Calu3 (cell line): Measurements from ENCODE around the gene ARMC7. TPM values are rescaled to one million over a fixed set of nuclear protein-coding genes. Genes with fewer than 3 reads are reported as not detected.
"Not testable (repeated sequence)": the region's sequence is repeated elsewhere in the genome, so short reads cannot be mapped to it uniquely, and the experiment has no call there.

ENCODE experiments used
- BruUV-seq: library from RNA; stranded (reverse); fragments of 400-500 nt; replicated peaks from 2 replicates; lab custom pipeline; 2021; lab: Mats Ljungman, UMichigan
- CTCF ChIA-PET: fragments of 300-600 bp; sonication (Branson Sonifier 250); formaldehyde crosslinking; loops from one replicate; lab custom pipeline; 2022; ENCODE audit warnings: antibody characterized with exemption; lab: Charles Lee
- DNase-seq: peaks from one replicate; pipeline ENCODE4 v3.0.0; 2022
- H3K27ac Mint-ChIP-seq: one replicate; pipeline ENCODE4 v1.8.0; 2022; ENCODE audit warnings: mixed read lengths; ENCODE audit not compliant: unreplicated experiment
- H3K27me3 Mint-ChIP-seq: one replicate; pipeline ENCODE4 v1.8.0; 2022; ENCODE audit warnings: mixed read lengths; ENCODE audit not compliant: unreplicated experiment
- H3K36me3 Mint-ChIP-seq: one replicate; pipeline ENCODE4 v1.8.0; 2022; ENCODE audit warnings: mild to moderate bottlenecking, moderate library complexity, mixed read lengths; ENCODE audit not compliant: insufficient read depth, unreplicated experiment
- H3K4me1 Mint-ChIP-seq: one replicate; pipeline ENCODE4 v1.8.0; 2022; ENCODE audit warnings: mild to moderate bottlenecking, low read depth, mixed read lengths; ENCODE audit not compliant: unreplicated experiment
- H3K4me3 Mint-ChIP-seq: one replicate; pipeline ENCODE4 v1.8.0; 2022; ENCODE audit warnings: mild to moderate bottlenecking, low read depth, moderate library complexity, mixed read lengths; ENCODE audit not compliant: unreplicated experiment
- H3K9me3 Mint-ChIP-seq: one replicate; pipeline ENCODE4 v1.8.0; 2022; ENCODE audit warnings: low read depth, mixed read lengths; ENCODE audit not compliant: unreplicated experiment
- intact Hi-C: fragments of 100-400 bp; cut with micrococcal nuclease; formaldehyde crosslinking; loops from one replicate; pipeline ENCODE4 v1.10.0; 2022; ENCODE audit not compliant: unreplicated experiment
- total RNA-seq: library from RNA; stranded (reverse); gene quantifications from 2 replicates; pipeline ENCODE4 v1.2.3, GENCODE V29; 2022
- TF ChIP-seq, protein P1 (sequence below): fragments of 200-600 bp; IDR thresholded peaks from one replicate; pipeline ENCODE4 v1.8.0; 2022; ENCODE audit warnings: antibody characterized with exemption; ENCODE audit not compliant: unreplicated experiment

The ARMC7 gene
- total RNA-seq, 1 experiment from 2014 or later: 18.6 TPM

DNA sequence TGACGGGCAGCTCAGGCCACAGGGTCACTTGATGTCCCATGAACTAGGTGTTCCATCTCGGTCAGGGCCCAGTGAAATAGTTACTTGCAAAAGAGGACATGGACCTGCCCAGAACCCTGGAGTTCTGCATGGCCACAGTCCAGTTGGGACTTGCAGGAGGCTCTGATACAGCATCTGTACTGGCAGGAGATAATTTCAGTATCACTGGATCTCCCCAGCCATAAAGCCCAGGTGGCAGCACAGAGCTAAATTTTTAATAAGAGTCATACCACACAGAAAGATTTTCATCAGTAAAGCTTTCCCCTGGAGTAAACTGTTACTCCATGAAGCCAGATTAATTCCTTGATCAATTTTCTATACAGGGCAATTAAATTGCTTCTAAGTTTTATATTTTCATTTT, 40.0 kb upstream of the ARMC7 start:
- no peaks in the 10 kb centered on the region for H3K9me3 Mint-ChIP-seq
- no peaks in the 10 kb centered on the region for H3K27me3 Mint-ChIP-seq
- TF ChIP-seq, protein P1, sequence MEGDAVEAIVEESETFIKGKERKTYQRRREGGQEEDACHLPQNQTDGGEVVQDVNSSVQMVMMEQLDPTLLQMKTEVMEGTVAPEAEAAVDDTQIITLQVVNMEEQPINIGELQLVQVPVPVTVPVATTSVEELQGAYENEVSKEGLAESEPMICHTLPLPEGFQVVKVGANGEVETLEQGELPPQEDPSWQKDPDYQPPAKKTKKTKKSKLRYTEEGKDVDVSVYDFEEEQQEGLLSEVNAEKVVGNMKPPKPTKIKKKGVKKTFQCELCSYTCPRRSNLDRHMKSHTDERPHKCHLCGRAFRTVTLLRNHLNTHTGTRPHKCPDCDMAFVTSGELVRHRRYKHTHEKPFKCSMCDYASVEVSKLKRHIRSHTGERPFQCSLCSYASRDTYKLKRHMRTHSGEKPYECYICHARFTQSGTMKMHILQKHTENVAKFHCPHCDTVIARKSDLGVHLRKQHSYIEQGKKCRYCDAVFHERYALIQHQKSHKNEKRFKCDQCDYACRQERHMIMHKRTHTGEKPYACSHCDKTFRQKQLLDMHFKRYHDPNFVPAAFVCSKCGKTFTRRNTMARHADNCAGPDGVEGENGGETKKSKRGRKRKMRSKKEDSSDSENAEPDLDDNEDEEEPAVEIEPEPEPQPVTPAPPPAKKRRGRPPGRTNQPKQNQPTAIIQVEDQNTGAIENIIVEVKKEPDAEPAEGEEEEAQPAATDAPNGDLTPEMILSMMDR: no peak
- DNase-seq: peak; percentile 54
- no TSS peak for BruUV-seq
- H3K36me3 Mint-ChIP-seq: peaks cover 15% of the 10 kb centered on the region
- H3K4me3 Mint-ChIP-seq: no peak overlapping the region
- intact Hi-C loops: loop anchor here (1.0 kb wide), 1 partner anchor 36 kb away; no protein-coding TSS in a partner anchor
- H3K27ac Mint-ChIP-seq: no peak overlapping the region
- H3K4me1 Mint-ChIP-seq: peaks cover 5% of the 10 kb centered on the region
- CTCF ChIA-PET: interaction anchor here (0.6 to 2.5 kb wide), 16 partner anchors 9 to 242 kb away, joined by 3 to 17 read pairs (median 5); partner anchors contain the start of genes ARMC7 and SLC16A5

DNA sequence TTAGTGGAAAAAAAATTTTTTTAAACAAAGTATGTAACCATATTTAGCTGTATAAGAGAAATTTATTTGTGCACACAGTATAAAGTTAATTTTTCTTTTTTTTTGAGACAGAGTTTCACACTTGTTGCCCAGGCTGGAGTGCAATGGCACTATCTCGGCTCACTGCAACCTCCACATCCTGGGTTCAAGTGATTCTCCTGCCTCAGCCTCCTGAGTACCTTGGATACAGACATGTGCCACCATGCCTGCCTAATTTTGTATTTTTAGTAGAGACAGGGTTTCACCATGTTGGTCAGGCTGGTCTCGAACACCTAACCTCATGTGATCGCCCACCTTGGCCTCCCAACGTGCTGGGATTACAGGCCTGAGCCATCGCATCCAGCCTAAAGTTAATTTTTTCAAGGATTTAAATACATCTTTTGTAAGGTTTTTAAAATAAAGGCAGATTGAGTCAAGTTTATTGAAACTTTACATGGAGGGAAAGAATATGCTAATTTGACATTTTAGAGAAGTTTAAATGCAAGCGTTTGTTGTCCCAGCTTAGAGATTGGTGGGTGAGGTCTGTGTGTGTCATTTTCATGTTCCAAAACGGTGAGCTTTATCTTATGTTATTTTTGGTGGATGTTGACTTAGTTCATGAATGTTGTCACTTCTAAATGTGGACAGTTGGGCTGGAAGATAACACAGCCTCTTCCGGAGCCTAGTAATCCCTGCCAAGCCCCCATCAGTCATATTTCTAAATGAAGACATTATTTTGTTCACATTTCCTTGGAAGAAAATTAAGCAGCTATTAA, 38.1 kb upstream of the ARMC7 start:
- H3K4me1 Mint-ChIP-seq, H3K27me3 Mint-ChIP-seq, H3K36me3 Mint-ChIP-seq, H3K9me3 Mint-ChIP-seq, intact Hi-C loops, CTCF ChIA-PET, DNase-seq, H3K27ac Mint-ChIP-seq, H3K4me3 Mint-ChIP-seq, BruUV-seq: not testable (repeated sequence)

DNA sequence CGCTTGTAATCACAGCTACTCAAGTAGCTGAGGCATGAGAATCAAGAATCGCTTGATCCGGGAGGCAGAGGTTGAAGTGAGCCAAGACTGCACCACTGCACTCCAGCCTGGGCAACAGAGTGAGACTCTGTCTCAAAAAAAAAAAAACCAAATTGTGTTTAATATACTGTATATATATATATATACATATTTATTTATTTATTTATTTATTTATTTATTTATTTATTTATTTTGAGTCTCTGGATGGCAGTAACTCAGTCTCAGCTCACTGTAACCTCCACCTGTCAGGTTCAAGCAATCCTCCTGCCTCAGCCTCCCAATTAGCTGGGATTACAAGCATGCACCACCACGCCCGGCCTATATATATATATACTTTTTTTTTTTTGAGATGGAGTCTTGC, 36.9 kb upstream of the ARMC7 start:
- H3K4me1 Mint-ChIP-seq: peaks cover 16% of the 10 kb centered on the region
- H3K36me3 Mint-ChIP-seq, BruUV-seq, H3K4me3 Mint-ChIP-seq, DNase-seq, H3K27ac Mint-ChIP-seq, intact Hi-C loops, H3K27me3 Mint-ChIP-seq, H3K9me3 Mint-ChIP-seq: not testable (repeated sequence)
- CTCF ChIA-PET: interaction anchor here (0.7 kb wide), 1 partner anchor 16 kb away, joined by 5 read pairs; no protein-coding TSS in a partner anchor

DNA sequence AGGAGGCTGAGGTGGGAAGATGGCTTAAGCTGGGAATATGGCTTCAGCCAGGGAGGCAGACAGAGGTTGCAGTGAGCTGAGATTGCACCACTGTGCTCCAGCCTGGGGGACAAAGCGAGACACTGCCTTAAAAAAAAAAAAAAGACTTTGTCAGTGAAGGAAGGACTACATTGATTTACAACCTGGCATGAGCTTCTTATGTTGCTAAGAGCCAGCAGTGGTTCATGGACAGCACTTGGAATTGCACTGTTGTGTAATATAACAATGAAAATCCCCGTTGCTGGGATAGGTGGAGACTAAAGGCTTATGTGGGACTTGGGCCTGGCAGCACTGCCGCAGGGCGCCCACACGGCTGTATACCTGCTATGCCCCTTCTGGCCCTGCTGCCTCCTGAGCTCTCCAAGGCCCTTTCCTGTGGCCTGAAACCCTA, 36.1 kb upstream of the ARMC7 start:
- peaks cover 6% of the 10 kb centered on the region for H3K36me3 Mint-ChIP-seq
- intact Hi-C loops: no loop called here
- peaks cover 17% of the 10 kb centered on the region for H3K4me1 Mint-ChIP-seq
- no peak for DNase-seq
- H3K4me3 Mint-ChIP-seq: no peak overlapping the region
- no peaks in the 10 kb centered on the region for H3K9me3 Mint-ChIP-seq
- TF ChIP-seq, protein P1: no peak
- H3K27ac Mint-ChIP-seq: no peak overlapping the region
- BruUV-seq: no TSS peak
- CTCF ChIA-PET: interaction anchor here (0.7 kb wide), 1 partner anchor 16 kb away, joined by 5 read pairs; no protein-coding TSS in a partner anchor
- no peaks in the 10 kb centered on the region for H3K27me3 Mint-ChIP-seq

DNA sequence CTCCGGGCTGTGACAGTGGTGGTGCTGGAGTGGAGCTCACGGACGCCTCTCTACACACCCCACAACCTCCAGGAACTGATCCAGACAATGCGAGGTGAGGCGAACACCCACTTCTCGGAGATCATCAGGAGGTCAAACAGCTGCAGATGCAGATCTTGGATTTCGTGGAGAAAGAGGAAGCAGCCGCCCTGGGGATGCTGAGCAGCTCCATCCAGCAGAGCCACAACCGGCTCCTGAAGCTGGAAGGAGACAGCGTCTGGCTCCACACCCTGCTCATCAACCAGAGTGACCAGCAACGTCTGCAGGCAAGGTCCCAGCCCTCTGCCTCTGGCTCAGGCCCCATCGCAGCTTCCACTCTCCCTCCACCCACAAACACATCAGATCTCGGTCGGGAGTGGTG, 35.2 kb upstream of the ARMC7 start:
- no TSS peak for BruUV-seq
- intact Hi-C loops: no loop called here
- DNase-seq: no peak
- Mint-ChIP-seq H3K4me1 (peaks cover 17% of the 10 kb centered on the region), H3K9me3 (no peaks in the 10 kb centered on the region), H3K36me3 (peaks cover 15% of the 10 kb centered on the region), H3K4me3 (no peak overlapping the region), H3K27me3 (no peaks in the 10 kb centered on the region), H3K27ac (no peak overlapping the region)
- TF ChIP-seq, protein P1: no peak
- CTCF ChIA-PET: no interaction called here
